ENCODE data around the gene COL23A1. TPM values are rescaled to one million over a fixed set of nuclear protein-coding genes. Genes with fewer than 3 reads are reported as not detected.

COL23A1 gene
- total and polyA plus RNA-seq, 2 of the 13 experiments (the other 11 are each of a cell fraction or from before 2014, with no cell fraction given): not detected

GRCh38 chr5:178292826-178293205 lies 297.4 kb downstream of the COL23A1 start:
- Histone ChIP-seq H3K4me3 (replicated peaks in 1 of 3; ENCODE audit: insufficient read depth in 1 of 3, low read depth in 2 of 3, low read length in 3 of 3) (no peak overlapping the region), H3K4me1 (ENCODE audit: insufficient read depth, low read length) (no peaks in the 10 kb centered on the region), H3K9ac (ENCODE audit: insufficient read depth, low read depth, low read length) (no peak overlapping the region), H3K27ac (ENCODE audit: extremely low read length, insufficient read depth, low read length) (no peak overlapping the region), H3K27me3 (ENCODE audit: control insufficient read depth in 1 of 2, insufficient read depth in 2 of 2, low read length in 2 of 2) (peaks cover 3 to 23% of the 10 kb centered on the region in 2 experiments; a peak in 4 of 5 replicates), H3K36me3 (replicated peaks in 1 of 2; ENCODE audit: control insufficient read depth in 1 of 2, insufficient read depth in 2 of 2, low read length in 2 of 2) (no peaks in the 10 kb centered on the region), H3K9me3 (ENCODE audit: low read length) (no peaks in the 10 kb centered on the region), H3K4me2 (ENCODE audit: low read depth, low read length) (no peak overlapping the region), H2AFZ (ENCODE audit: low read length) (no peak overlapping the region), H3K79me2 (ENCODE audit: insufficient read depth, low read length) (no peaks in the 10 kb centered on the region), H4K20me1 (ENCODE audit: insufficient read depth, low read length) (no peaks in the 10 kb centered on the region)
- ATAC-seq: no peak
- no peak for DNase-seq (ENCODE audit: low spot score)
- TF ChIP-seq ZBTB2 (CRISPR knock-in tag; IDR thresholded peaks at IDR 0.05; ENCODE audit: low read depth) (no peak), KLF16 (CRISPR knock-in tag; IDR thresholded peaks at IDR 0.05) (no peak), ZNF281 (CRISPR knock-in tag; IDR thresholded peaks at IDR 0.05; ENCODE audit: borderline replicate concordance) (no peak), ZNF775 (CRISPR knock-in tag; IDR thresholded peaks at IDR 0.05; ENCODE audit: borderline replicate concordance) (no peak)
- POLR2A ChIA-PET: no interaction called here
- intact Hi-C loops (cut with micrococcal nuclease; ENCODE audit: unreplicated experiment): no loop called here
- in situ Hi-C loops (cut with HindIII; ENCODE audit: extremely low pct_ligation_motif_present, low pct_unique_long_range_greater_than_20kb): no loop called here
- 16% methylated on average over 3 of the region's 3 CpGs for WGBS (ENCODE audit: low lambda C conversion rate)
- no peak for FAIRE-seq
- CTCF ChIA-PET (ENCODE audit: low intra/inter-chr PET ratio, low total read pairs): no interaction called here
- BruUV-seq (replicated peaks): no TSS peak
